NCI-H146 treated with DMSO at 0.1 percent for 48 hours (cell line): Measurements from ENCODE around the gene OSTC.
"Not testable (repeated sequence)": the region's sequence is repeated elsewhere in the genome, so short reads cannot be mapped to it uniquely, and the experiment has no call there.

ENCODE experiments used
- DNase-seq: peaks from one replicate; lab custom pipeline; 2025; ENCODE audit not compliant: unreplicated experiment; lab: John Stamatoyannopoulos, UW

OSTC gene

DNA sequence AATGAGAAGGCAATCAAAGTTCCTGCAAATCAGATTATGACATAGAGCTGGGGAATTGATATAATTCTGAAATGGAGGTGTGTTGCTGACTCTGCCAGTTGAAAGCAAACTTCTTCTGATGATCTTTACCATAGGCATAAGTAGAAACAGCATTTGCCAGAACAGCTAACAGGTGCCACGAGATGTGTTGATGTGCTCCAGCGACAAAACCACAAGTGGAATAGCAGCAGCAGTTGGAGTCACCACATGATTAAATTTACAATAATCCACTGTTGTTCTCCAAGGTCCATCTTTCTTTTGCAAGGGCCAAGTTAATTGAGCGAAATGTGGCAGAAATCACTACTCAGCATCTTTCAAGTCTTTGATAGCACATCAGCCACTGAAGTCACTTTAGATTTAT is 3.7 kb upstream of the OSTC start:
- DNase-seq = no peak

DNA sequence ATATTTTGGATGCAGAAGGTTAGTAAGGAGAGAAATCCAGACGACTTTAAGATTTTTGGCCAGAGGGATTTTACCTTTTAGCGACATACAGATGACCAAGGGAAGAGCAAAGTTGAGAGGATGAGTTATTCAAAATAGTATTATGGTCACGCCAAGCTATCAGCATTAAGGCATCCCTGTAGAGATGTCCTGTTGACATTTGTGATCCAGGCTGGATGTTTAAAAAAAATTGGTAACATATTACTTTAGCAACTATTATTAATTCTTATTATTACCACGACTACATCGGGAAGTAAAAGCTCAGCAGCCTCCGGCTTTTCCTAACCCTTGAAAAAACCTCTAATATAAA is 562 bp upstream of the OSTC start:
- no peak for DNase-seq

DNA sequence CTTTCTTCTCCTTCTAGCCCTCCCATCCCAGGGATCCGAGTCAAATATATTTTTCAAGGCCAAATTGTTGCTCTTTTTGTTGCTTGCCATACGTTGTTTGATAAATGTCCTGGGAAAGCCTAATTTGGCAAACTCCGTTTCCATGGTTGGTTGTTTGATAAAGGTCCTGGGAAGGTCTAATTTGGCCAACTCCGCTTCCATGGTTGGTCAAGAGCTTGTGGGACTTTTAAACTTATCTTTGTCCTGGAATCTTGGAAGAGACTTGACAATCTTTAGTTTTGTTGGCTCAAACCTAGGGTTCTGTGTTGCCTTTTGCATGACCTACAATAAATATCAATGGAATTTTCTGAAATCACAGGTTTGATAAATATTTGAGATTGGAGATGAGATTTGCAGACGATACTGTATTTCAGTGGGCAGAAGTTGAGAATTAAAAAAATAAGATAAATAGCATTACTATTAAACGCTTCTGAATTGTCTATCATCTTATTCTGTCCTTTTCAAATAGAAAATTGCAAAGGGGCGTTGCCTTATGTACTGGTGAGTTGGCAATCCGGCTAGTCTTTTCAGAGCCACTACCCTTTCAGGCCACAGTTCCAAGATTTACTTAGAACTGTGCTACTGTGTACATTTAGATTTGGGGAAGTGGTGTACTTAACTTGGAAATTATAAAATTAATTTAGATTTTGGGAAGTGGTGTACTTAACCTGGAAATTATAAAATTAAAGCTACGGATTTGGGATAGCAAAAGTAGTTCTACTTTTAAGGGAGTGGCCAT is 804 bp downstream of the OSTC start:
- no peak for DNase-seq

DNA sequence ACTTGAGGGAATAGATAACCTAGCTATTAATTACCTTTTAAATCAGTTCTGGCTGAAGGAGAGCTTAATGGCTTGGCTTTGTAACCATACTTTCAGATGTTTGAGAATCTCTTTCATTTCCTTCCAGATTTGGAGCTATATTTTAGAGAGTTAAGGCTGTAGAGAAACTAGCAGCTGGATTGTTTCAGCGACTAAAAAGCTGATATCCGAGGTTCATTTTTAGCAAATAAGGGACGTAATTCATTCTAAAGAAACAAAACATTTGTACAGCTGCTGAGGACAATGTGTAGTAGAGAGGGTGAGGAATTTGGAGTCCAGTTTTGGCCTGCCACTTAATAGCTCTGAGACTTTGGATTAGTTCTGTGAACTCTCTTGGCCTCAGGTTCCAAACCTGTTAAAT is 12.2 kb downstream of the OSTC start:
- DNase-seq = no peak

DNA sequence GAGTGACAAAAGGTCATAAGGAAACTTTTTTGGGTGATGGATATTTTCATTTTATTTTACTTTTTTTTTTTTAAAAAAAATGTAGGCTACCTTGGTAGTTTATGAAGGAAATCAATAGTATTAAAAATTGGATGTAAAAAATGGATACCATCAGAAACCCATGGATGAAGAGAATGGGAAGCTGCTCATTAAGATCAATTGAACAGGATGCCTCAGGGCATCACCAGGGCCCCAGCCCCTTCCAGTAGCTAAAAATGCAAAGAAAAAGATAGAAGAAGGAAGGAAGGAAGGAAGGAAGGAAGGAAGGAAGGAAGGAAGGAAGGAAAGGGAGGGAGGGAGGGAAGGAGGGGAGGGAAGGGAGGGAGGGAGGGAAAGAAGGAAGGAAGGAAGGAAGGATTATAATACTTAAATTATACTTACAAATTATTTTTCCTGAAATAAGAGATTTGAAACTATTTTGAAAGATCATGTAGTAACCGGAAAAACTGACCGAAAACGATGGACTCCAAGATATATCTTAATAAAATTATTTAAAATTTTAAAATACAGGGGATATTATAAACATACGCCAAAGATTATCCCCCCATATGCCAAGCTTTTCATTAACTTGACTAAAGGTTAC is 24.1 kb downstream of the OSTC start:
- DNase-seq = no peak

DNA sequence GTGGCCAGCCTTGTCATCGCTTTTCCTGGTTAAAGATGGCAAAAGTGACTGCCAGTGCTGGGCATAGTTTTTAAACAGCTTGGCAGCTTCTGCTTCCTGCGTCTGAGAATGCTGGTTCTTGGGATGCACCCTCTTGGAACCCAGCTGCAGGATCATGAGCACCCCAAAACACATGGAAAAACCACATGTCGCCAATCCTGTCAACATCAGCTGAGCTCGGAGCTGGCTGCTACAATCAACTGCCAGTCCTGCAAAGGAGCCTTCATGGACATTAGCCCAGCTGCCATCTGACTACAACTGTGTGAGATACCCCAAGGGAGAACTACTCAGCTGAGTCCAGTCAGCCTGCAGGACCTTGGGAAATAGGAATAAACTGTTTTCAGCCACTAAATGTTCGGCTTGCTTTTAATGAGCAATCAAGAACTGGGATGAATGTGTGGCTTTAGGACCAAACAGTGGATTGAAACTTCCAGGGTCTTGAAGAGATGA is 31.0 kb downstream of the OSTC start:
- DNase-seq = no peak

DNA sequence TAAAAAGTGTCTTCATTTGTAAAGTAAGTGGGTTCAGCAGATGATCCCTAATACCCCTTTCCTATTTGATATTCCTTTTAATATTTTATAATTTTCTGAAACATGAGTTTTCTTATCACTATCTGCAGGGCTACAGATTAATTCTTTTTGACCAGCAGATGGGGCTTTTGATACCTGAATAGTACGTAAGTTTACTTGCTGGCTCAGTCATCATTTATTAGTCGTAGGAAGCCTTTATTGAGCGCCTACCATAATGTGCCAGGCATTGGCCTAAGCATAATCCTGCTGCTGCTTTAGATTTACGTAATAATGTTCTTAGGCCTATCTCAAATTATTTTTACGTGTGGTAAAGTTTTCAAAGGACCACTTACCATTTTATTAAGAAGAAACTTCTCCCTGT is 33.1 kb downstream of the OSTC start:
- no peak for DNase-seq

DNA sequence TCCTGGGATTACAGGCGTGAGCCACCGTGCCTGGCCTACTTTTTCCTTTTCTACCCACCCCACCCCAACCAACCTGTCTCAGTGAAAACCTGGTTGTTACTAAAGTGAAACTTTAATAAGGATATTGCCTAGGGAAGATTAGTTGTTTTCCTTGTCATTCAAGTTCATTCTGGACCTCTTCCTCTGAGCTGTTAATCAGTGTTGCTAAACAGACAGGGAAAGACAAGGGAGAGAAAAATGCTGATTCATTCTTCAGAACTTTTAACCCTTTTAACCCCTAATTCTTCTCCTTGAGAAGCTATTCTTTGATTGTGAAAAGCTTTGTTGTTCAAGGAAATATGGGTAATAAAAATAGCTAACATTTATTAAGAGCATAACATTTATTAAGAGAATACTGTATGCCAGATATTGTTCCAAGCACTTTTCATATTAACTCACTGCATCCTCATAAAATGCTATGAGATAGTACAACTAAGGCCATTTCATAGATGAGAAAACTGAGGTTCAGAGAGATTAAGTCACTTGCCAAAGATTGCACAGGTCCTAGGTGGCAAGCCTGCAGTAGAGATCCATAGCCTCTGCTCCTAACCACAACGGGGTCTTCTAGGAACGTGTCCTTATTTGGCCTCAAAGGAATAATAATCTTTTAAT is 34.8 kb downstream of the OSTC start:
- DNase-seq = no peak

DNA sequence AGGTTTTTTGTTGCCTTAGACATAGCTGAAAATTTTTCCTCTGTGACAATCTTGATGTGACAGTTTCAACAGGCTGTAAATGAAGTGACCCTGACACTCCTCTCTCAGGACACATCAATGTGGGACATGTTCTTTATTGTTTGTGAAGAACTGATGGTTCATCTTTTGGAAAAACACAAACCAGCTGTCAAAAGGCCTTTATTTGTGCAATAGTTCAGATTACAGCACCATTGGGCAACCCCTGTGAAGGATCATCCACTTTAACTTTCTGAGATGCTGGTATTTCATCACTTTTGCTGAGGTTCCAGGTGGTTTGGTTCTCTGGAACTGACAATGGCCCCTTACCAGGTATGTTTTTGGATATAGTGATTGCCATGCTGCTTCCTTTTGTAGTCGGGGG is 40.3 kb downstream of the OSTC start:
- no peak for DNase-seq

DNA sequence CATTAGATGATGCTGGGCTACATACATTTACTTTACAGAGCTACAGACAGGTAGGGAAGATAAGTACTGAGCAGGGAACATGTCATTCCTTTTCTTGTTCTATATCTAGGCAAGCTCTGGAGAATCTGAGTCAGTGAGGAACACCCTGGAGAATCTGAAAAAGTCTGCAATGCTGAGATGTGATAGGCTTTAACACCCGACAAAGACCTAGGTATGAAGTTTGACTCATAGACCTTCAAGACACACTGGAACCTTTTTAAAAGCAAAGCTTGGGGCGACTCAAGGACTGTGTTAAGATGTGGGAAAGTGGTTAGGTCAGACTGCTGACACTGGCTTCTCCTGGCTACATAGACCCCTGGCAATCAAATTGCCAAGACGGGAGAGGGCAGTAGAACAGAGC is 42.8 kb downstream of the OSTC start:
- DNase-seq = no peak

DNA sequence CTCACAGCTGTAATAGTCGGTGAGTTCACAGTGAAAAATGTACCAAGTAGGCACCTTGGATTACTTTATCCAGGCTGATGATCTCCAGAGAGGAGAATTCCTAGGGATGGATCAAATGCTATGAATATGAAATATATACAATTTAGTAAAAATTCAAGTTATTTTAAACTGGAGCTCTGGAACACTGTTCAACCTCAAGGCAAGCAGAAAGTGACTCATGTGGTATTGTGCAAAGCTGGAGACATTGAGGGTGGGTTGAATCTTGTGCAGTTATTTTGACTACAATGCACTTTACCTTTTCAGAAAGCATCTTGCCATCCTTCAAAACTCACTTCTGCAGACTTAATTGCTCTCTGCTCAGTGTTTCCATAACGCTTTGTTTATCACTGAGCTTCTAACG is 43.4 kb downstream of the OSTC start:
- no peak for DNase-seq

DNA sequence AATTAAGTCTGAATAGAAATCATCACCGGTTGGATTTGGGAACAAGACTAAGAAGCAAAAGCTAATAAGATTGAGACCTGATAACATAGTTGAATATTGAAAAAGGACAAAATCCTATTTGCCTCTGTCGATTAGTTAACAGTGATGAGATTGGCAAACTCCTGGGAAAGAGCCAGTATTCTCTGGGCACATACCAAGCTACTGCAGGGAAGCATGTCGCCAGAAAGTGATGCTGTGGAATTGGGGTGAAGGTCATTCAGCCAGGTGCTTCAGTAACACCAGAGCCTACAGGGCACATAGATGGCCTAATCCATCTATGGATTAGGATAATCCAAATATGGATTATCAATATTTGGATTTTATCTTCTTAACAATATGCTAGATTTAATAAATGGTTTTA is 44.0 kb downstream of the OSTC start:
- no peak for DNase-seq

DNA sequence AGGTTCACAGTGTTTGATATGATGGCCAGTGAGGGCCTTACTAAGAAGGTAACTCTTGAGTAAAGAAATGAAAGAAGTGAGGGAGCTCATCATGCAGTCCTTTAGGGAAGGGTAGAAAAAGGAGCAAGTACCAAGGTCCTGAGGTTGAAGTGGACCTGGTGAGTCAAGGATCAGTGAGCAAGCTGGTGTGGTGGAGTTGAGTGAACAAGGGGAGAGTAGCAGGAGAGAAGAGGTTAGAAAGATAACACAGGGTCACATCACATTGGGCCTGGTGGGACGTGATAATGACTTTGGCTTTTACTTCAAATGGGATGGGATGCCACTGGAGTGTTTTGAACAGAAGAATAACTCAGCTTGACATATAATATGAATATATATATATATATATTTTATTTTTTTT is 44.7 kb downstream of the OSTC start:
- no peak for DNase-seq

DNA sequence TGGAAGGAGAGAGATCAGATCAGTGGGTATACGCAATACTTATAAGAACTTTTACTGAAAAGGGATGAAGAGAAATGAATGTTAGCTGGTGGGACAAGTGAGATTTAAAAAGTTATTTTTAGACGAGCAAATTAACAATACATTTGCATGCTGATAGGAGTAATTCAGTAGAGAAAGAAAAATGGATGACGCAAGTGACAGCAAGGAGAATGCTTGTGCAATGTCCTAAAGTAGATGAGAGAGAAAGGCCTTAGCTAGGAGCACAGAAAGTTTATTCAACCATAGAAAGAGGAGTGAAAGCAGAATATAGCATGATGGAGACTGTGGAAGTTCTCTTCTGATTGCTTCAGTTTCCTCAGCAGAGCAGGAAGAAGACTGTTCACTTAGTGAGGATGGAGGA is 45.8 kb downstream of the OSTC start:
- no peak for DNase-seq

DNA sequence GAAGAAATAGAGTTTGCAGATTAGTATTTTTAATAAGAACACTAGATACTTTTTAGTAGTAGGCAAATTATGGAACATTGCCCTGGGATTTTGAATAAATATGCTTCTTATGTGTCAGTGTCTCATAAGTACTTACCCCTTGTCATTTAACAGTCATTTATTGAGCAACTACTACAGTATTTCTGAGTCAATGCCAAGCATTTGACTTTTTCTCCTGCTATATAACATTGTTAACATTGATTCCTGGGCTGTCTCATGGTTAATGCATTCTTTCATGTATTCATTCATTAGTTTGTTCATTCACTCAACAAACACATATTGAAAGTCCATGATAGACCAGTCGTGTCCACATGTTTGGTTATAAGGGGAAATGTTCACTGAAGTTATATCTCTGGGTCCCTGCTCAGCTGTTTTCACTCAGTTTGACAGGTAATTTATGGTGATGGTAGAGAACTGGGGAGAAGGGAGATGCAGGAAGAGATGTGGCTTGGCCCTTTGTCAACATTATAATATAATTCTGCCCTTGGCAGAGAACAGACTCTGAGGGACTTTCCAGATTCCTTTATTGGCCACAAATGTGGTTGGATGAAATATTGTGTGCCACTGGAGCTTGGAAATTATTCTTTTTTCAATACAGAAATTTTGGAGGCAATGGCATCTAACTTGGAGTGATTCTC is 49.8 kb downstream of the OSTC start:
- no peak for DNase-seq

DNA sequence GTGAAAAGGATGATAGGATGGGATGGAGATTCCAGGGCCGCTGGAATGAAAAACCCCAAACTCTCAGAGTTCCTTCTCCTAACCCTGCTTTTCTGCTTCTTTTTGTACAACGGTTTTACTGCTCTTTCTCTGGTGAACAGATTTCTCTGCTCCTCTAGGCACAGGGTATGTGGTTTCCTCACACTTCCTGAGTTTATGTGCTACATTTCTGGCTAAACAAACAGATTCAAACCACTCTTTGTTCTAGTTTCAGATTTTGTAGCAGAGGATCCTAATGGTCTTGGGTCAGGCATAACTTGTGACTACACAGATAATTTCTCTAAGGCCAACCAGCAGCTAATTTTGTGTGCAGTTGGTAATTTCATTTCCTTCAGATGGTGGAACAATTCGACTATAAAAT is 52.6 kb downstream of the OSTC start:
- no peak for DNase-seq

DNA sequence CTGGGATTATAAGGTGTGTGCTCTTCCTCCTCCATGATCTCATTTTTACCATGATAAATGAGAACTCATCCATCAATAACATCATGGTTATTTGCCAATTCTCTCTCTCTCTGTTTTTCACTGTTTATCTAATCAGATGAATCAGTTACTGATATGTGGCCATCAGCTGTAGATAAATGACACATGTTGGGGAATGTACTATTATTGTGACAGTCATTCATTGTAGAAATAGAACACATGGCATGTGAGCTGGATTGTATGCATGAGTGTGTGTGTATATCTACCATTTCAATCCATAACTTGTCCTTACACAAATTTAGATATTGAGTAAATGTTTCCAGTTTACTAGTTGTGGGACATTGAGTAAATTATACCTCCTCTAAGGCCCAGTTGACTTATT is 53.0 kb downstream of the OSTC start:
- DNase-seq = no peak

DNA sequence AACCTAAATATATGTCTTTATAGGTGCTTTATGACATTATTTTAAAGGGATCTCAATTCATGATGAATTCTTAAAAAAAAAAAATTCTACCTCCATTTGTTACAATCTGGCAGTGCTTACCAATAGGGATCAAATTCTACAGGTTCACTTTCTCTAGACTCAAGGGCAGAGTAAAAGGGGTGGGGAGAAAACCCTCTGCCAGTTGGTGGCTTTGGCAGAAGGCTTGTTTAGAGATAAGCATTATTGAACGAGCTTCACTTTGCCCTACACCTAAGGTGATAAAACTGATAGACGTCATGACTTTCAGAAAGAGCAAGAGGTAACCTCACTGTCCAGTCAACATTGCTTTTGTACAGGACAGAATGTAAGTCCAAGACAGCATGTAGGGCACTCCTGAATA is 53.6 kb downstream of the OSTC start:
- no peak for DNase-seq

DNA sequence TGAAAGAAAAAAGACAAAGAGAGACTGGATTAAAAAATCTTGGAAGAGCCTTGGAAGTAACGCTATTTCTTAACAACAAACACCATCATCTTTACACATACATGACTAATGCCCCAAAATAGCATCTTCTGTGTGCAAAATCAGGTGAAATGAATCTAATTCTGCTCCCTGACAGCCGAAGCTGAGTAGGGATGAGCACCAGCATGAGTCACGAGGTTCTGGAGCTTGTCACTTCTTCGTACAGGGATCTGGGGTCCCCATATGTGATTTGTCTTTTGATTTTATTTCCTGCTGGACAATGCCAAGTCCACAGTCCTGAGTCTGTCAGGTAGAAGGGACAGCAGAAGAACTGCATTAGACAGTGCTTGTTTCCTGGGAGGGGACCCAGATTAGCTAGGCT is 55.9 kb downstream of the OSTC start:
- no peak for DNase-seq

DNA sequence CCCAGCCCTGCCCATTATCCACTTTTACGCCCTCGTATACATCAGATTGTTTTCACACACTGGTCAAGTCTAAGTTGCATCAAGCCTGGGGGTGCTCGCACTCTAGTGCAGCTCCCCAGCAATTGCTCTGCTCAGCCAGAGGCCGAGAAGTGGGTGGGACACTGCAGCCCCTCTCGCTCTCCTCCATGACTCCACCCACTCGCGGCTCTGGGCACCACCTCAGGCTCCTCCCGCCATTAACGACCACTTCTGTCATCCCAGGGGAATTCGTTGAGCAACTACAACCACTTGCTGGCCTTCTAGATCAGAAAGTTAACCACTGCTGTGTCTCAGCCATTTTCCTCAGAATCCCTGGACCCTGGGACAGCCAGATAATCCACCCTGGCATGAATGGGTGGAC is 58.8 kb downstream of the OSTC start:
- no peak for DNase-seq

DNA sequence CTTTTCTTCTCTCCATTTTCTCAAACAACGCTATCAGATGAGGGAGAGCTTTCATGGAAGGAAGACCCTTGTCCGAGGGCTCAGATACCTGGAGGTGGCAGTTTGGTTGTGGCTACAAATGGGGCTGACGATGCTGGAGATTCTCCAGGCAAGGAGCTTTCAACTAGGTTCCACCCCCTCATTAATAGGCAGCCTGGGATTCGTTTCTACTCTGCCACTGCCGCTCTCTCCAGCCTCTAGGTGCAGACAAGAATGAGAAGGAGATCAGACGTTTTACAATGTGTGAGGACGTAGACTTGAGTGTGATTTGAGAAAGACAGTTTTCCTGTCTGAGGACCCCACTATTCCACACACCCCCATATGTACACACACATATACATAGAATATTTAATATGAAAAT is 59.3 kb downstream of the OSTC start:
- DNase-seq = no peak

DNA sequence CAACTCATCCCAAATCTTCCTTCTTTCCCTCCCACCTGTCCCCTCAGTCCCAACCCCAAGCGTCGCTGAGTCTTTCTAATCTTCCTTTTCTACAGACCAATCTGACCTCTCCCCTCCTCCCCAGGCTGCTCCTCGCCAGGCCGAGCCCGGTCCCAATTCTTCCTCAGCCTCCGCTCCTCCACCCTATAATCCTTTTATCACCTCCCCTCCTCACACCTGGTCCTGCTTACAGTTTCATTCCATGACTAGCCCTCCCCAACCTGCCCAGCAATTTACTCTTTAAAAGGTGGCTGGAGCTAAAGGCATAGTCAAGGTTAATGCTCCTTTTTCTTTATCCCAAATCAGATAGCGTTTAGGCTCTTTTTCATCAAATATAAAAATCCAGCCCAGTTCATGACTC is 60.2 kb downstream of the OSTC start:
- DNase-seq = not testable (repeated sequence)
